CD4-positive, alpha-beta memory T cell (primary cell): ENCODE measurements around the gene TH. TPM values are rescaled to one million over a fixed set of nuclear protein-coding genes. Genes with fewer than 3 reads are reported as not detected.

ENCODE experiments used
- CTCF ChIA-PET: fragments of 350-600 bp; sonication (Branson Sonifier 250); formaldehyde crosslinking; loops from one replicate; lab custom pipeline; 2021; ENCODE audit warnings: inconsistent platforms; ENCODE audit not compliant: partially characterized antibody; lab: Charles Lee
- POLR2A ChIA-PET: fragments of 350-600 bp; sonication (Branson Sonifier 250); formaldehyde crosslinking; loops from one replicate; lab custom pipeline; 2021; ENCODE audit not compliant: partially characterized antibody; lab: Charles Lee
- DNase-seq, 5 donors: peaks; one replicate each; pipeline versions ENCODE4 v3.0.0 to v3.0.0-alpha.2; 2020 to 2022; ENCODE audit warnings: mixed read lengths in 1 of 5
- H3K27ac ChIP-seq: one replicate; pipeline ENCODE4 v1.7.0; 2013; ENCODE audit warnings: low read depth, low read length
- H3K27me3 ChIP-seq: 2 replicates; pipeline ENCODE4 v1.7.0; 2013; ENCODE audit warnings: mild to moderate bottlenecking, low read length, moderate library complexity; ENCODE audit not compliant: insufficient read depth
- H3K36me3 ChIP-seq: 2 replicates; pipeline ENCODE4 v1.7.0; 2013; ENCODE audit warnings: mild to moderate bottlenecking, low read length, moderate library complexity; ENCODE audit not compliant: insufficient read depth
- H3K4me1 ChIP-seq: 2 replicates; pipeline ENCODE4 v1.7.0; 2013; ENCODE audit warnings: mild to moderate bottlenecking, low read length, moderate library complexity; ENCODE audit not compliant: insufficient read depth
- H3K4me3 ChIP-seq, 2 donors: one replicate each; pipeline ENCODE4 v1.7.0; 2013; ENCODE audit warnings: low read length in 2 of 2, mild to moderate bottlenecking in 1 of 2
- H3K9me3 ChIP-seq, 2 donors: one replicate each; pipeline ENCODE4 v1.7.0; 2013; ENCODE audit warnings: low read length in 2 of 2, control low read depth in 1 of 2; ENCODE audit not compliant: control insufficient read depth in 1 of 2
- H3K27ac Mint-ChIP-seq, 7 donors: one replicate each; pipeline ENCODE4 v1.8.0; 2020 to 2021; ENCODE audit warnings: mixed read lengths in 7 of 7, mild to moderate bottlenecking in 6 of 7, inconsistent platforms in 3 of 7, moderate library complexity in 3 of 7
- H3K27me3 Mint-ChIP-seq, 2 donors: one replicate each; pipeline ENCODE4 v1.8.0; 2020 to 2021; ENCODE audit warnings: mixed read lengths in 2 of 2
- H3K36me3 Mint-ChIP-seq, 2 donors: one replicate each; pipeline ENCODE4 v1.8.0; 2020 to 2021; ENCODE audit warnings: mixed read lengths in 2 of 2, inconsistent platforms in 1 of 2, mild to moderate bottlenecking in 1 of 2
- H3K4me1 Mint-ChIP-seq, 4 donors: one replicate each; pipeline ENCODE4 v1.8.0; 2020 to 2021; ENCODE audit warnings: mixed read lengths in 4 of 4, mild to moderate bottlenecking in 1 of 4
- H3K4me3 Mint-ChIP-seq, 8 donors: one replicate each; pipeline ENCODE4 v1.8.0; 2020 to 2021; ENCODE audit warnings: mixed read lengths in 8 of 8, mild to moderate bottlenecking in 7 of 8, moderate library complexity in 6 of 8, inconsistent platforms in 3 of 8
- H3K9me3 Mint-ChIP-seq, 8 donors: one replicate each; pipeline ENCODE4 v1.8.0; 2020 to 2021; ENCODE audit warnings: mixed read lengths in 8 of 8, mild to moderate bottlenecking in 5 of 8, inconsistent platforms in 3 of 8, moderate library complexity in 1 of 8
- intact Hi-C: fragments of 100-400 bp; cut with micrococcal nuclease; formaldehyde crosslinking; loops from one replicate; pipeline ENCODE4 v1.15.1; 2023
- polyA plus RNA-seq, 2 donors: library from polyadenylated mRNA; unstranded; fragments of 300-500 nt; fragmentation: Illumina TruSeq; gene quantifications; one replicate each; pipeline ENCODE4 v1.2.3, GENCODE V29; 2021
- total RNA-seq, 2 experiments: library from RNA; stranded (reverse); gene quantifications; one replicate each; pipeline ENCODE4 v1.2.3, GENCODE V29; 2021

The TH gene
- total and polyA plus RNA-seq, 4 experiments from 2014 or later: not detected

- Mint-ChIP-seq H3K36me3 (no peaks in the 10 kb centered on the region), H3K4me3 (peak overlapping the region in 3 of 8 donors; percentile 29 to 46 (median 30)), H3K27ac (no peak overlapping the region), H3K9me3 (peaks cover 0 to 3% (median 0%) of the 10 kb centered on the region in 8 donors), H3K4me1 (peaks cover 0 to 15% (median 3%) of the 10 kb centered on the region in 4 donors), H3K27me3 (peaks cover 31 to 32% of the 10 kb centered on the region in 2 donors)
- ChIA-PET CTCF (interaction anchor here (3.0 kb wide), 1 partner anchor 15 kb away, joined by 8 read pairs; no protein-coding TSS in a partner anchor), POLR2A (no interaction called here)
- H3K27me3 ChIP-seq: peaks cover 13% of the 10 kb centered on the region
- DNase-seq: no peak
- intact Hi-C loops: no loop called here
- no peaks in the 10 kb centered on the region for H3K36me3 ChIP-seq
- H3K27ac ChIP-seq: no peak overlapping the region
- H3K4me1 ChIP-seq: peaks cover 14% of the 10 kb centered on the region
- no peak overlapping the region for H3K4me3 ChIP-seq
- H3K9me3 ChIP-seq: no peaks in the 10 kb centered on the region
Measured at GRCh38 chr11:2135648-2136201, 35.9 kb downstream of the TH start.

- H3K4me3 Mint-ChIP-seq: no peak overlapping the region
- H3K9me3 Mint-ChIP-seq: peaks cover 0 to 3% (median 0%) of the 10 kb centered on the region in 8 donors
- H3K4me1 Mint-ChIP-seq: peaks cover 0 to 15% (median 3%) of the 10 kb centered on the region in 4 donors
- H3K27me3 Mint-ChIP-seq: peaks cover 31 to 32% of the 10 kb centered on the region in 2 donors
- Histone ChIP-seq H3K4me1 (peaks cover 12% of the 10 kb centered on the region), H3K27me3 (peaks cover 13% of the 10 kb centered on the region), H3K9me3 (no peaks in the 10 kb centered on the region), H3K36me3 (no peaks in the 10 kb centered on the region), H3K4me3 (no peak overlapping the region), H3K27ac (no peak overlapping the region)
- ChIA-PET CTCF (interaction anchor here (1.6 to 3.0 kb wide), 2 partner anchors 16 to 482 kb away, joined by 3 to 8 read pairs; no protein-coding TSS in a partner anchor), POLR2A (no interaction called here)
- no peaks in the 10 kb centered on the region for H3K36me3 Mint-ChIP-seq
- no peak overlapping the region for H3K27ac Mint-ChIP-seq
- intact Hi-C loops: no loop called here
- no peak for DNase-seq
Measured at GRCh38 chr11:2135018-2135569, 36.5 kb downstream of the TH start.

- intact Hi-C loops: no loop called here
- CTCF ChIA-PET: interaction anchor here (1.4 to 3.0 kb wide), 3 partner anchors 16 to 482 kb away, joined by 3 to 8 read pairs (median 3); no protein-coding TSS in a partner anchor
- H3K9me3 Mint-ChIP-seq: peaks cover 0 to 3% (median 0%) of the 10 kb centered on the region in 8 donors
Measured at GRCh38 chr11:2134022-2135010, 37.3 kb downstream of the TH start.

GRCh38 chr11:2133241-2134021, 38.2 kb downstream of the TH start:
- Mint-ChIP-seq H3K27me3 (peaks cover 28 to 36% of the 10 kb centered on the region in 2 donors), H3K27ac (no peak overlapping the region), H3K36me3 (no peaks in the 10 kb centered on the region), H3K4me3 (no peak overlapping the region), H3K4me1 (peaks cover 0 to 13% (median 3%) of the 10 kb centered on the region in 4 donors), H3K9me3 (peaks cover 0 to 3% (median 0%) of the 10 kb centered on the region in 8 donors)
- DNase-seq: no peak
- no peak overlapping the region for H3K27ac ChIP-seq
- no peak overlapping the region for H3K4me3 ChIP-seq
- POLR2A ChIA-PET: no interaction called here
- H3K27me3 ChIP-seq: peaks cover 13% of the 10 kb centered on the region
- intact Hi-C loops: no loop called here
- no peaks in the 10 kb centered on the region for H3K9me3 ChIP-seq
- peaks cover 7% of the 10 kb centered on the region for H3K4me1 ChIP-seq
- CTCF ChIA-PET: interaction anchor here (1.4 to 1.6 kb wide), 2 partner anchors 17 to 481 kb away, joined by 3 read pairs; no protein-coding TSS in a partner anchor
- no peaks in the 10 kb centered on the region for H3K36me3 ChIP-seq

More at GRCh38 chr11:2134022-2135010, 37.3 kb downstream of the TH start:
- H3K27ac ChIP-seq: no peak overlapping the region
- DNase-seq: no peak
- H3K36me3 ChIP-seq: no peaks in the 10 kb centered on the region
- peaks cover 13% of the 10 kb centered on the region for H3K27me3 ChIP-seq
- Mint-ChIP-seq H3K36me3 (no peaks in the 10 kb centered on the region), H3K27ac (no peak overlapping the region), H3K4me1 (peaks cover 0 to 15% (median 3%) of the 10 kb centered on the region in 4 donors), H3K27me3 (peaks cover 28 to 34% of the 10 kb centered on the region in 2 donors), H3K4me3 (no peak overlapping the region)
- POLR2A ChIA-PET: no interaction called here
- no peak overlapping the region for H3K4me3 ChIP-seq
- peaks cover 7% of the 10 kb centered on the region for H3K4me1 ChIP-seq
- no peaks in the 10 kb centered on the region for H3K9me3 ChIP-seq

GRCh38 chr11:2132874-2133240, 38.8 kb downstream of the TH start:
- no peaks in the 10 kb centered on the region for H3K36me3 Mint-ChIP-seq
- peaks cover 26 to 34% of the 10 kb centered on the region in 2 donors for H3K27me3 Mint-ChIP-seq
- no peaks in the 10 kb centered on the region for H3K36me3 ChIP-seq
- H3K4me1 Mint-ChIP-seq: peaks cover 0 to 10% (median 1%) of the 10 kb centered on the region in 4 donors
- no peak overlapping the region for H3K4me3 ChIP-seq
- intact Hi-C loops: no loop called here
- H3K27ac ChIP-seq: no peak overlapping the region
- H3K27ac Mint-ChIP-seq: peak overlapping the region in 1 of 7 donors; percentile 50
- H3K4me3 Mint-ChIP-seq: no peak overlapping the region
- H3K9me3 ChIP-seq: no peaks in the 10 kb centered on the region
- ChIA-PET POLR2A (no interaction called here), CTCF (interaction anchor here (1.4 kb wide), 1 partner anchor 17 kb away, joined by 3 read pairs; no protein-coding TSS in a partner anchor)
- H3K4me1 ChIP-seq: peaks cover 7% of the 10 kb centered on the region
- H3K27me3 ChIP-seq: peaks cover 13% of the 10 kb centered on the region
- DNase-seq: no peak
- peaks cover 0 to 3% (median 0%) of the 10 kb centered on the region in 8 donors for H3K9me3 Mint-ChIP-seq

- Mint-ChIP-seq H3K9me3 (peaks cover 0 to 3% (median 0%) of the 10 kb centered on the region in 8 donors), H3K4me1 (peaks cover 0 to 10% (median 1%) of the 10 kb centered on the region in 4 donors), H3K36me3 (no peaks in the 10 kb centered on the region), H3K27ac (no peak overlapping the region), H3K27me3 (peaks cover 24 to 35% of the 10 kb centered on the region in 2 donors), H3K4me3 (no peak overlapping the region)
- no peaks in the 10 kb centered on the region for H3K9me3 ChIP-seq
- no peak for DNase-seq
- H3K27ac ChIP-seq: no peak overlapping the region
- intact Hi-C loops: no loop called here
- H3K36me3 ChIP-seq: no peaks in the 10 kb centered on the region
- ChIA-PET POLR2A (no interaction called here), CTCF (no interaction called here)
- peaks cover 13% of the 10 kb centered on the region for H3K27me3 ChIP-seq
- H3K4me3 ChIP-seq: no peak overlapping the region
- H3K4me1 ChIP-seq: peaks cover 1% of the 10 kb centered on the region
Measured at GRCh38 chr11:2132246-2132645, 39.4 kb downstream of the TH start.
